H1 (cell line): ENCODE results near the gene GPX4. TPM values are rescaled to one million over a fixed set of nuclear protein-coding genes. Genes with fewer than 3 reads are reported as not detected.

Experiments used
- CTCF ChIA-PET: fragments of 300-600 bp; sonication (Branson Sonifier 250); formaldehyde crosslinking; loops from one replicate; lab custom pipeline; 2021; ENCODE audit not compliant: partially characterized antibody; lab: Charles Lee
- POLR2A ChIA-PET: fragments of 300-600 bp; sonication (Branson Sonifier 250); formaldehyde crosslinking; loops from one replicate; lab custom pipeline; 2021; ENCODE audit warnings: inconsistent platforms; ENCODE audit not compliant: partially characterized antibody; lab: Charles Lee
- DNase-seq, 2 experiments: peaks; one replicate each; pipeline versions ENCODE4 v3.0.0 to v3.0.0-alpha.2; 2010 to 2022; ENCODE audit warnings: low spot score in 2 of 2, low read depth in 1 of 2, mixed read lengths in 1 of 2
- FAIRE-seq: peaks from 2 replicates; lab custom pipeline; 2011; peaks lifted over from hg19 to GRCh38; lab: Jason Lieb, UNC
- H2AFZ ChIP-seq: 2 replicates; pipeline ENCODE4 v1.8.1; 2012; ENCODE audit warnings: low read length, inconsistent platforms
- H2AK5ac ChIP-seq: 2 replicates; pipeline ENCODE4 v1.6.1; 2013; ENCODE audit warnings: low read depth, low read length
- H2BK120ac ChIP-seq: replicated peaks from 2 replicates; pipeline ENCODE3; 2013; ENCODE audit warnings: low read depth, low read length, inconsistent platforms
- H2BK12ac ChIP-seq: 2 replicates; pipeline ENCODE4 v1.6.1; 2013; ENCODE audit warnings: low read depth, low read length
- H2BK15ac ChIP-seq: 2 replicates; pipeline ENCODE4 v1.6.1; 2013; ENCODE audit warnings: low read length
- H2BK20ac ChIP-seq: 2 replicates; pipeline ENCODE4 v1.6.1; 2013; ENCODE audit warnings: low read length
- H2BK5ac ChIP-seq: 2 replicates; pipeline ENCODE4 v1.6.1; 2013; ENCODE audit warnings: low read depth, low read length
- H3K14ac ChIP-seq: 2 replicates; pipeline ENCODE4 v1.6.1; 2013; ENCODE audit warnings: inconsistent platforms; ENCODE audit not compliant: insufficient read length
- H3K18ac ChIP-seq: 2 replicates; pipeline ENCODE4 v1.6.1; 2013; ENCODE audit warnings: low read length; ENCODE audit errors: extremely low read depth
- H3K23ac ChIP-seq: 2 replicates; pipeline ENCODE4 v1.6.1; 2013; ENCODE audit warnings: inconsistent platforms; ENCODE audit not compliant: insufficient read length
- H3K23me2 ChIP-seq: 2 replicates; pipeline ENCODE4 v1.6.1; 2013; ENCODE audit warnings: low read depth, low read length
- H3K27ac ChIP-seq: 2 replicates; pipeline ENCODE4 v1.6.1; 2011; ENCODE audit warnings: low read depth, low read length, inconsistent platforms
- H3K27me3 ChIP-seq, 4 experiments: replicated peaks in 1 of 4; 1 replicate in 1 of 4; 2 replicates in 3 of 4; pipeline versions ENCODE4 v1.6.1 to v1.8.1; 2011 to 2013; ENCODE audit warnings: low read length in 3 of 4, mild to moderate bottlenecking in 3 of 4, inconsistent platforms in 2 of 4, mixed read lengths in 2 of 4, moderate library complexity in 1 of 4; ENCODE audit not compliant: control insufficient read depth in 3 of 4, insufficient read depth in 3 of 4; ENCODE audit errors: extremely low read depth in 1 of 4
- H3K36me3 ChIP-seq, 4 experiments: 2 replicates each; pipeline versions ENCODE4 v1.6.1 to v1.8.1; 2011 to 2013; ENCODE audit warnings: mild to moderate bottlenecking in 4 of 4, low read length in 3 of 4, moderate library complexity in 2 of 4, control low read depth in 1 of 4, inconsistent platforms in 1 of 4; ENCODE audit not compliant: insufficient read depth in 4 of 4, control insufficient read depth in 2 of 4
- H3K4ac ChIP-seq: replicated peaks from 2 replicates; pipeline ENCODE3; 2013; ENCODE audit warnings: low read length, low read depth, mixed read lengths, inconsistent platforms; ENCODE audit not compliant: insufficient read length
- H3K4me1 ChIP-seq, 4 experiments: replicated peaks in 1 of 4; 1 replicate in 1 of 4; 2 replicates in 3 of 4; pipeline versions ENCODE4 v1.6.1 to v1.8.1; 2011 to 2013; ENCODE audit warnings: low read length in 3 of 4, inconsistent platforms in 2 of 4, mixed read lengths in 1 of 4; ENCODE audit not compliant: insufficient read depth in 4 of 4, control insufficient read depth in 3 of 4
- H3K4me2 ChIP-seq, 2 experiments: 2 replicates each; pipeline versions ENCODE4 v1.6.1 to v1.8.1; 2011 to 2013; ENCODE audit warnings: low read depth in 2 of 2, low read length in 2 of 2, control low read depth in 1 of 2, inconsistent platforms in 1 of 2, mild to moderate bottlenecking in 1 of 2; ENCODE audit not compliant: insufficient read depth in 1 of 2
- H3K4me3 ChIP-seq, 4 experiments: fragments of 200-600, 300-600 bp in 1 of 4; sonication (generic), shearing (Covaris generic), sonication (Bioruptor Twin) in 1 of 4; 2 replicates each; pipeline versions ENCODE4 v1.5.1 to v1.8.1; 2011 to 2016; ENCODE audit warnings: low read length in 4 of 4, low read depth in 3 of 4, control low read depth in 2 of 4, inconsistent platforms in 2 of 4, mild to moderate bottlenecking in 2 of 4, mixed read lengths in 1 of 4, moderate library complexity in 1 of 4; ENCODE audit not compliant: insufficient read depth in 2 of 4; ENCODE audit errors: extremely low read depth in 1 of 4
- H3K56ac ChIP-seq: replicated peaks from 2 replicates; pipeline ENCODE3; 2013; ENCODE audit warnings: low read depth, mild to moderate bottlenecking, mixed read lengths, low read length, inconsistent platforms; ENCODE audit not compliant: insufficient read length
- H3K79me1 ChIP-seq: 2 replicates; pipeline ENCODE4 v1.6.1; 2013; ENCODE audit warnings: low read depth, low read length, control low read depth
- H3K79me2 ChIP-seq, 2 experiments: 2 replicates each; pipeline versions ENCODE4 v1.6.1 to v1.8.1; 2012 to 2013; ENCODE audit warnings: low read length in 2 of 2, mild to moderate bottlenecking in 2 of 2, inconsistent platforms in 1 of 2; ENCODE audit not compliant: insufficient read depth in 2 of 2, control insufficient read depth in 1 of 2
- H3K9ac ChIP-seq, 4 experiments: replicated peaks in 1 of 4; 1 replicate in 1 of 4; 2 replicates in 3 of 4; pipeline versions ENCODE4 v1.6.1 to v1.8.1; 2011 to 2013; ENCODE audit warnings: low read depth in 3 of 4, low read length in 3 of 4, control low read depth in 2 of 4, mild to moderate bottlenecking in 2 of 4, moderate library complexity in 2 of 4, inconsistent platforms in 1 of 4; ENCODE audit errors: extremely low read depth in 1 of 4
- H3K9me3 ChIP-seq, 2 experiments: 2 replicates each; pipeline versions ENCODE4 v1.6.1 to v1.8.1; 2012 to 2013; ENCODE audit warnings: mild to moderate bottlenecking in 2 of 2, moderate library complexity in 2 of 2, control low read depth in 1 of 2, inconsistent platforms in 1 of 2, low read depth in 1 of 2, low read length in 1 of 2, mixed read lengths in 1 of 2; ENCODE audit not compliant: insufficient read depth in 2 of 2
- H4K20me1 ChIP-seq, 2 experiments: replicated peaks in 1 of 2; 2 replicates each; pipeline versions ENCODE3 to v1.8.1; 2011 to 2013; ENCODE audit warnings: inconsistent platforms in 2 of 2, low read length in 2 of 2, mild to moderate bottlenecking in 1 of 2; ENCODE audit not compliant: insufficient read depth in 2 of 2, control insufficient read depth in 1 of 2
- H4K5ac ChIP-seq: 2 replicates; pipeline ENCODE4 v1.6.1; 2013; ENCODE audit warnings: low read length, low read depth, mixed read lengths, inconsistent platforms; ENCODE audit not compliant: insufficient read length
- H4K8ac ChIP-seq: 2 replicates; pipeline ENCODE4 v1.8.0; 2013; ENCODE audit warnings: mild to moderate bottlenecking, moderate library complexity, low read length, inconsistent platforms; ENCODE audit not compliant: insufficient read depth; ENCODE audit errors: extremely low read depth
- H4K91ac ChIP-seq: replicated peaks from 2 replicates; pipeline ENCODE3; 2013; ENCODE audit warnings: low read length, mixed read lengths, inconsistent platforms; ENCODE audit not compliant: insufficient read length
- BRCA1 ChIP-seq: IDR thresholded peaks from 2 replicates; pipeline ENCODE4 v1.6.1; 2012; ENCODE audit warnings: low read depth, low read length, improper control_type of control experiment
- POLR2A ChIP-seq, 2 experiments: IDR thresholded peaks; 1 replicate in 1 of 2; 2 replicates in 1 of 2; pipeline ENCODE4 v1.6.1; 2011; ENCODE audit warnings: low read depth in 2 of 2, low read length in 2 of 2, mild to moderate bottlenecking in 2 of 2; ENCODE audit errors: control extremely low read depth in 1 of 2
- POLR2AphosphoS5 ChIP-seq: IDR thresholded peaks from 2 replicates; pipeline ENCODE4 v1.6.1; 2011; ENCODE audit warnings: low read depth, low read length
- WGBS, 2 experiments: shearing (Covaris generic) in 1 of 2; methylation state at CpG; one replicate each; pipeline versions ENCODE4 v1.1.6 to v1.1.7; 2013 to 2015; ENCODE audit warnings: low lambda C conversion rate in 2 of 2, mixed read lengths in 2 of 2, inconsistent platforms in 1 of 2, low coverage in 1 of 2, missing lambda C conversion rate in 1 of 2; ENCODE audit not compliant: insufficient replicate concordance in 2 of 2, insufficient coverage in 1 of 2, insufficient read length in 1 of 2; ENCODE audit errors: extremely low coverage in 1 of 2, missing lambda C conversion rate in 1 of 2; 5-methylcytosine and 5-hydroxymethylcytosine counted together
- polyA plus RNA-seq, 7 experiments: library from polyadenylated mRNA; depleted of rRNA in 3 of 7; stranded (reverse) in 5 of 7; unstranded in 2 of 7; fragments of >200 nt in 5 of 7; fragments of 200-250 nt in 2 of 7; gene quantifications; 1 replicate in 5 of 7; 2 replicates in 1 of 7; 4 replicates in 1 of 7; pipeline versions ENCODE4 v1.2.1 to v1.2.3, GENCODE V29; 2011 to 2013; ENCODE audit warnings: missing spikeins in 2 of 7, mixed read lengths in 2 of 7
- total RNA-seq: library from RNA; stranded (reverse); fragmentation: NEBNext Ultra II Directional; extraction: Animal tissue kit (Norgen Biotek cat#: 25700); gene quantifications from 2 replicates; pipeline ENCODE4 v1.2.1, GENCODE V29; 2021

GPX4 gene
- total and polyA plus RNA-seq, 2 of the 8 experiments (the other 6 are each of a cell fraction or from before 2014, with no cell fraction given) = 342 to 693 TPM

DNA sequence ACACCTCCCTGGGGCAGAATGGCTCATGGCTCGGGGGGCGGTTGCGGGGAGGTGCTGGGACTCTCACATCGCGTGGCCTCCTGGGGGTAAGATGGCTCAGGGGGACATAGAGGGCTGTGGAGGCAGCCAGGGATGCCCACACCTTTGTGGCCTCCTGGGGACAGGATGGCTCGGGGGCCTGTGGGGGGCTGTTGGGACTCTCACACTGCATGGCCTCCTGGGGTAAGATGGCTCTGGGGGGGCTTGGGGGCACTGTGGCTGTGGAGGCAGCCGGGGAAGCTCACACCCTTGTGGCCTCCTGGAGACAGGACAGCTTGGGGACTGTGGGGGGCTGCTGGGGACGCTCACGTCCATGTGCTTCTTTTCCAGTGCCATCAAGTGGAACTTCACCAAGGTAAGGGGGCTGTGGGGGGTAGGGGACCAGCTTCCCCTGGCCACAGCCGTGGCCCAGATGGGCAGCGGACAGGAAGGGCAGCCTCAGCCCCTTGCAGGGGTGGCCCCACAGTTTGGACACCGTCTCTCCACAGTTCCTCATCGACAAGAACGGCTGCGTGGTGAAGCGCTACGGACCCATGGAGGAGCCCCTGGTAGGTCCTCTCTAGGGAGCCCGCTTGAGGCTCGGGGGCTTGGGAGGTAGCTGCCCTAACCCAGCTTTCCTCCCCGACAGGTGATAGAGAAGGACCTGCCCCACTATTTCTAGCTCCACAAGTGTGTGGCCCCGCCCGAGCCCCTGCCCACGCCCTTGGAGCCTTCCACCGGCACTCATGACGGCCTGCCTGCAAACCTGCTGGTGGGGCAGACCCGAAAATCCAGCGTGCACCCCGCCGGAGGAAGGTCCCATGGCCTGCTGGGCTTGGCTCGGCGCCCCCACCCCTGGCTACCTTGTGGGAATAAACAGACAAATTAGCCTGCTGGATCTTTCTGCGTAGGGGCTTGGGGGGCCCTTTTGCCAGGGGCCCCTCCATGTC is 2.4 kb downstream of the GPX4 start:
- peaks cover 4% of the 10 kb centered on the region for H3K79me1 ChIP-seq
- H3K36me3 ChIP-seq = peaks cover 8 to 32% (median 17%) of the 10 kb centered on the region in 4 experiments; a peak in 6 of 8 replicates
- H2BK15ac ChIP-seq = no peak overlapping the region
- peaks cover 7% of the 10 kb centered on the region; the same call in 1 of the 2 replicates for H3K23me2 ChIP-seq
- no peak overlapping the region for H2BK12ac ChIP-seq
- DNase-seq = no peak
- 96% methylated on average over 29 of the region's 32 CpGs; no CpG with 5 or more reads in 1 of the 2 experiments for WGBS, 2 experiments
- no peak for TF ChIP-seq BRCA1
- peak in 1 of 2 experiments; percentile 45; a peak in 1 of 3 replicates for TF ChIP-seq POLR2A (IDR thresholded peaks at IDR 0.05; ENCODE audit: control extremely low read depth in 1 of 2, low read depth in 2 of 2, low read length in 2 of 2)
- peak; percentile 40; the same call in 1 of the 2 replicates for TF ChIP-seq POLR2AphosphoS5
- no peak overlapping the region for H4K91ac ChIP-seq
- H3K4me3 ChIP-seq = 0 out of 8 replicates have a peak overlapping the region, but pooled peaks of 2 of the 4 experiments have one; percentile 6 to 93
- no peak overlapping the region for H3K9ac ChIP-seq
- no peak overlapping the region for H2BK5ac ChIP-seq
- peak overlapping the region in 1 of 2 experiments; percentile 71; a peak in 2 of 4 replicates for H3K4me2 ChIP-seq
- no peak overlapping the region for H3K4ac ChIP-seq
- ChIA-PET POLR2A (interaction anchor here (0.7 to 9.8 kb wide), 12 partner anchors 9 to 129 kb away, joined by 3 to 116 read pairs (median 8); partner anchors contain the start of genes ABCA7, CNN2 and RNU6-2), CTCF (interaction anchor here (0.6 to 2.1 kb wide), 10 partner anchors 7 to 116 kb away, joined by 3 to 6 read pairs (median 4); no protein-coding TSS in a partner anchor)
- peaks cover 4 to 21% (median 8%) of the 10 kb centered on the region in 4 experiments for H3K4me1 ChIP-seq
- H3K18ac ChIP-seq = no peak overlapping the region
- H3K27me3 ChIP-seq = no peaks in the 10 kb centered on the region
- FAIRE-seq = no peak
- peak overlapping the region; percentile 57 for H4K8ac ChIP-seq
- H2AFZ ChIP-seq = no peak overlapping the region
- H3K14ac ChIP-seq = no peak overlapping the region
- no peak overlapping the region for H3K23ac ChIP-seq
- H2BK20ac ChIP-seq = no peak overlapping the region
- no peak overlapping the region for H2BK120ac ChIP-seq
- no peaks in the 10 kb centered on the region for H3K9me3 ChIP-seq
- peaks cover 5 to 12% of the 10 kb centered on the region in 2 experiments for H4K20me1 ChIP-seq
- no peak overlapping the region for H3K27ac ChIP-seq
- H2AK5ac ChIP-seq = no peak overlapping the region
- no peak overlapping the region for H3K56ac ChIP-seq
- no peaks in the 10 kb centered on the region; a peak in 1 of 4 replicates for H3K79me2 ChIP-seq
- H4K5ac ChIP-seq = no peak overlapping the region
